Stimulated activated naive CD8-positive, alpha-beta T cell treated with anti-CD3 and anti-CD28 coated beads, Interleukin-15, Interleukin-2, amounts not matched to agents 100 ng/mL and 50 ng/mL, for 24 hours (primary cell): ENCODE measurements around the gene SERPINA5.

Source experiments
- H3K27ac Mint-ChIP-seq: one replicate; pipeline ENCODE4 v1.8.0; 2021; ENCODE audit warnings: mild to moderate bottlenecking, mixed read lengths
- H3K27me3 Mint-ChIP-seq: one replicate; pipeline ENCODE4 v1.8.0; 2021; ENCODE audit warnings: mixed read lengths
- H3K36me3 Mint-ChIP-seq: one replicate; pipeline ENCODE4 v1.8.0; 2021; ENCODE audit warnings: low read depth, mixed read lengths
- H3K4me1 Mint-ChIP-seq: one replicate; pipeline ENCODE4 v1.8.0; 2021; ENCODE audit warnings: low read depth, mixed read lengths
- H3K4me3 Mint-ChIP-seq: one replicate; pipeline ENCODE4 v1.8.0; 2021; ENCODE audit warnings: mild to moderate bottlenecking, mixed read lengths
- H3K9me3 Mint-ChIP-seq: one replicate; pipeline ENCODE4 v1.8.0; 2021; ENCODE audit warnings: mixed read lengths

Gene SERPINA5

DNA sequence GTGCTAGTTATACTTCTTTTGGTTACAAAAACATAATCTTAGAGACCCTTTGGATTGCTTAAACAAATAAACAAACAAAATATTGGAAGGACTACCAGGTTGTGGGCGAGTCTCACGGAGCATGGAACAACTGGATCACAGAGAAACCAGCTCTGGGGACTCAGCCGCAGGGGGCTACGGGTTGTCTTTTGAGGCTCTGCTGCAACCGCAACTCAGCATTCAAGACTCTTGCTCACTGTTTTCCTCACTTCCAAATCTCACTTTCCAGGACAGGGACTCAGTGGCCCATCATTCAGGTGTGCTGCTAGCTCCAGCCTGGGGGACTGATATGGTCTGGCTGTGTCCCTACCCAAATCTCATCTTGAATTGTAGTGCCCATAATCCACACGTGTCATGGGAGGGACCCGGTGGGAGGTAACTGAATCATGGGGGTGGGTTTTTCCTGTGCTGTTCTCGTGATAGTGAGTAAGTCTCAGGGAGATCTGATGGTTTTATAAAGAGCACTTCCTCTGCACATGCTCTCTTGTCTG lies 34.0 kb upstream of the SERPINA5 start:
- Mint-ChIP-seq H3K27ac (no peak overlapping the region), H3K36me3 (no peaks in the 10 kb centered on the region), H3K9me3 (no peaks in the 10 kb centered on the region), H3K4me1 (no peaks in the 10 kb centered on the region), H3K27me3 (peaks cover 4% of the 10 kb centered on the region), H3K4me3 (no peak overlapping the region)

- no peaks in the 10 kb centered on the region for H3K4me1 Mint-ChIP-seq
These were observed 33.5 kb upstream of the SERPINA5 start for GRCh38 chr14:94547726-94548125.

GRCh38 chr14:94548131-94548998 lies 32.9 kb upstream of the SERPINA5 start:
- no peak overlapping the region for H3K4me3 Mint-ChIP-seq
- H3K4me1 Mint-ChIP-seq: no peaks in the 10 kb centered on the region
- no peaks in the 10 kb centered on the region for H3K36me3 Mint-ChIP-seq
- no peaks in the 10 kb centered on the region for H3K9me3 Mint-ChIP-seq
- peaks cover 14% of the 10 kb centered on the region for H3K27me3 Mint-ChIP-seq
- H3K27ac Mint-ChIP-seq: peak overlapping the region; percentile 24

More at GRCh38 chr14:94547726-94548125, 33.5 kb upstream of the SERPINA5 start:
- Mint-ChIP-seq H3K27me3 (peaks cover 9% of the 10 kb centered on the region), H3K36me3 (no peaks in the 10 kb centered on the region), H3K27ac (no peak overlapping the region), H3K9me3 (no peaks in the 10 kb centered on the region), H3K4me3 (no peak overlapping the region)

GRCh38 chr14:94548999-94549985 lies 31.9 kb upstream of the SERPINA5 start:
- peaks cover under 1% of the 10 kb centered on the region for H3K9me3 Mint-ChIP-seq
- H3K36me3 Mint-ChIP-seq: no peaks in the 10 kb centered on the region
- H3K27me3 Mint-ChIP-seq: peaks cover 18% of the 10 kb centered on the region
- H3K27ac Mint-ChIP-seq: peak overlapping the region; percentile 24
- H3K4me3 Mint-ChIP-seq: no peak overlapping the region
- H3K4me1 Mint-ChIP-seq: no peaks in the 10 kb centered on the region

DNA sequence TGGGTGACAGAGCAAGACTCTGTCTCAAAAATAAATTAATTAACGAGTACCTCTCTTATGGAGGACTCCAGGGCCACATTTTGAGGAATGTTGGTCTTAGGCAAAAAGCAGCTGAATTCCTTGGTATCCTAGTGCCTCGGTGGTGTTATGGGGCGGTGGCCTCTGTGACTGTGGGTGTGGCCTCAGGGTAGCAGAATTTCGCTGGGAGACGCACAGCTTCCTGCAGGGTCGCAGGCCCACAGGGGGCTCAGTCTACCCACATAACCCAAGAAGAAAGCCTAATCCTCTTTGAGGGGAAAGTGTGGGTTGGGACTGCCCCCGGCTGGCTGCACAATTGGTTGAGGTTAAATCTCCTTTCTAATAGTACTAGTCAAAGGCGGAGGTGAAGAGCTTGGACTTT lies 31.2 kb upstream of the SERPINA5 start:
- Mint-ChIP-seq H3K9me3 (peaks cover 7% of the 10 kb centered on the region), H3K27ac (no peak overlapping the region), H3K4me1 (no peaks in the 10 kb centered on the region), H3K36me3 (no peaks in the 10 kb centered on the region), H3K27me3 (peaks cover 21% of the 10 kb centered on the region), H3K4me3 (no peak overlapping the region)

DNA sequence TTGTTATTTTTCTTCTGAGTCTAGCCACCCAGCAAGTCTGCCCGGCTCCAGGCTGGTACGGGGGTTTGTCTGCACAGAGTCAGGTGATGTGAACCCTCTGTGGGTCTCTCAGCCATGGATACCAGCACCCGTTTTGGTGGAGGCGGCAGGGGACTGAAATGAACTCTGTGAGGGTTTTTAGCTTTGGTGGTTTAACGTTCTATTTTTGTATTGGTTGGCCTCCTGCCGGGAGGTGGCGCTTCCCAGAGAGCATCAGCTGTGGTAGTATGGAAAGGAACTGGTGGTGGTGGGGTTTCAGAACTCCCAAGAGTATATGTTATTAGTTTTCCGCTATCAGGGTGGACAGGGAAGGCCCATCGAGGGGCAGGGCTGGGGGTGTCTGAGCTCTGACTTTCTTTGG lies 25.2 kb upstream of the SERPINA5 start:
- H3K27me3 Mint-ChIP-seq: peaks cover 31% of the 10 kb centered on the region
- peaks cover 19% of the 10 kb centered on the region for H3K9me3 Mint-ChIP-seq
- no peak overlapping the region for H3K27ac Mint-ChIP-seq
- H3K4me1 Mint-ChIP-seq: no peaks in the 10 kb centered on the region
- H3K4me3 Mint-ChIP-seq: no peak overlapping the region
- H3K36me3 Mint-ChIP-seq: no peaks in the 10 kb centered on the region

DNA sequence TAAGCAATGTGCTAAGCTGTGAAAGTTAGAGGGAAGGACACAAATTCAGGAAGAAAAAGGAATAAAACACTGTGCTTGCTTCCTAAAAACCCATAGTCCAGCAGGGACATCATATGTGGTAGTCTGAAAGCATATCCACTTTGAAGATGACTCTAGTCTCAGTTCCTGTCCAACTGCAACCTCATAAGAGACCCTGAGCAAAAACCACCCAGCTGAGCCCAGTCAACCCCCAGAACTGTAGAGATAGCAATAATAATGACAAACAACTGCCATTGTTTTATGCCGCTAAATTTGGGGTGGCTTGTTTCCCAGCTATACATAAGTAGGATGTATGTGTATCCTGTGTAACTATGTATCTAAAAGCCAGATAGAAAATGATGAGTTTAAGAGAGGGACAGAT lies 23.9 kb upstream of the SERPINA5 start:
- Mint-ChIP-seq H3K4me1 (no peaks in the 10 kb centered on the region), H3K9me3 (peaks cover 19% of the 10 kb centered on the region), H3K27ac (no peak overlapping the region), H3K4me3 (no peak overlapping the region), H3K36me3 (no peaks in the 10 kb centered on the region), H3K27me3 (peaks cover 29% of the 10 kb centered on the region)

DNA sequence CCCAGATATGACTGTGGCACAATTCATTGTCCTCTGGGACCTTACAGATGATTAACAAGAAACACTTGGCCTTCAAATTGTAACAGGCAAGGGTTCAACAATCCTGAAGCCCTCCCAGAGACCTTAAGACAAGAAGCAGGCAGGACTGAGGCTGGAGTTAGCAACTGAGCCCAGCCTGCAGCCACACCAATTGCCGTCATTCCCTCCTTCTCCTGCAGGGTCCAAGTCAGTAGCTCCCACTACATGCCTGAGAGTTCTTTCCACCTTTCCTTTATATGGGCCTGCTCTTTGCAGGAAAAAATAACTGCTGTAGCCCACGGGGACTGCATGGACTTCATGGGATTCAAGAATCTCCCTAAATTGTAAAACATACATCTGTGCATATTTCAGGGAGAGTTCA lies 22.4 kb upstream of the SERPINA5 start:
- peaks cover 16% of the 10 kb centered on the region for H3K27me3 Mint-ChIP-seq

DNA sequence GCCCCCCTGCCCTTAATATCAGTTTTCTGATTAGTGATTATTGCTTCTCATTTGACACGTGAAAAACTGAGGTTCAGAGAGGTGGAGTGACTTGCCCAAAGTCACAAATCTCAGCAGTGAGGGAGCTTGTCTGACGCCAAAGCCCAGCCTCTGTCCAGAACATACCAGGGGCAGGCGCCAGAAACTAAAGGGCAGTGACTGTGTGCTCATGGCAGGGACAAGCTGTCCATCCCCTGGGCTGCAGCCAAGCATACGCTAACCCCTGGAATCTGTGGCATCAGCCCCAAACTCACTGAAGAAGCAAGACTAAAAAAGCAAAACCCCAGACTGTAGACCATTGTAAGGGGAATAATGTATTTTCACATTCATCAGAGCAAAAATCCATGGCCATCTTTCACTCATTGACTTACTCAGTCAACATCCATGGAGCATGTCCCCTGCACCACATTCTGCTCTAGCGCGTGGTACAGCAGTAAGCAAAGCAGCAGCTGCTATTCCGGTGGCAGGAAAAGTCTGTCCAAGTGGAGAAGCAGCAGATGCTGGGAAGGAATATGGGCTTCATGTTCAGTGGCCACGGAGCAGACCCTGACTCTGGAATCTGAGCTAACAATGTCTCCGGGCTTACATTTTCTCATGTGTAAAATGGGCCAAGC lies 21.5 kb upstream of the SERPINA5 start:
- no peaks in the 10 kb centered on the region for H3K4me1 Mint-ChIP-seq
- peaks cover 15% of the 10 kb centered on the region for H3K9me3 Mint-ChIP-seq
- peaks cover 16% of the 10 kb centered on the region for H3K27me3 Mint-ChIP-seq
- no peaks in the 10 kb centered on the region for H3K36me3 Mint-ChIP-seq
- H3K4me3 Mint-ChIP-seq: no peak overlapping the region
- no peak overlapping the region for H3K27ac Mint-ChIP-seq

More for the DNA sequence above, 22.4 kb upstream of the SERPINA5 start:
- Mint-ChIP-seq H3K36me3 (no peaks in the 10 kb centered on the region), H3K4me1 (no peaks in the 10 kb centered on the region), H3K27ac (no peak overlapping the region), H3K4me3 (no peak overlapping the region), H3K9me3 (peaks cover 19% of the 10 kb centered on the region)

GRCh38 chr14:94560291-94560665 lies 20.9 kb upstream of the SERPINA5 start:
- Mint-ChIP-seq H3K27ac (no peak overlapping the region), H3K36me3 (no peaks in the 10 kb centered on the region), H3K9me3 (peaks cover 10% of the 10 kb centered on the region), H3K4me3 (no peak overlapping the region), H3K27me3 (peaks cover 11% of the 10 kb centered on the region), H3K4me1 (no peaks in the 10 kb centered on the region)

- peaks cover 4% of the 10 kb centered on the region for H3K9me3 Mint-ChIP-seq
- H3K36me3 Mint-ChIP-seq: no peaks in the 10 kb centered on the region
- H3K4me3 Mint-ChIP-seq: no peak within 1 kb of the TSS
- no peaks in the 10 kb centered on the region for H3K4me1 Mint-ChIP-seq
- no peak within 1 kb of the TSS for H3K27ac Mint-ChIP-seq
- peaks cover 9% of the 10 kb centered on the region for H3K27me3 Mint-ChIP-seq
These were observed 20.2 kb upstream of the SERPINA5 start, which contains the start of gene SERPINA4 for GRCh38 chr14:94560751-94561655. TSS of gene SERPINA4 (plus strand) at chr14:94561442. CDS start at chr14:94563483, 2,041 bp downstream.

DNA sequence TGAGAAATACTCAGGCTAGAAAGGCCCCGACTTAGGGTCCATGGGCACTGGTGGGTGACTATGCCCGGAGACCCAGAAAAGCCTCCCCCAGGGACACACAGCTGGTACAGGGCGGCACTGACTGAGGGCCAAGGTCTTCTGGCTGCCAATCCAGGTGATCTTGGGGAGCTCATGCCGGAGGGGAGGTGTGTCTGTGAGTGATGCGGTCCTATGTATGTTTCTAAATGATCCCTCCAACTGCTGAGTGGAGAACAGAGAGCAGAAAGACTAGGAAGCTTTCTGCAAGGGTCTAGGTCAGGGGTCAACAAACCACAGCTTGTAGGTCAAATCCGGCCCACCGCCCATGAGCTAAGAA lies 19.6 kb upstream of the SERPINA5 start:
- Mint-ChIP-seq H3K27ac (no peak overlapping the region), H3K27me3 (peaks cover 9% of the 10 kb centered on the region), H3K4me1 (no peaks in the 10 kb centered on the region), H3K36me3 (no peaks in the 10 kb centered on the region), H3K9me3 (peaks cover 3% of the 10 kb centered on the region), H3K4me3 (no peak overlapping the region)

GRCh38 chr14:94562022-94562421 lies 19.2 kb upstream of the SERPINA5 start:
- H3K4me3 Mint-ChIP-seq: no peak overlapping the region
- H3K9me3 Mint-ChIP-seq: no peaks in the 10 kb centered on the region
- no peaks in the 10 kb centered on the region for H3K36me3 Mint-ChIP-seq
- H3K4me1 Mint-ChIP-seq: no peaks in the 10 kb centered on the region
- peaks cover 9% of the 10 kb centered on the region for H3K27me3 Mint-ChIP-seq
- no peak overlapping the region for H3K27ac Mint-ChIP-seq
